ENCODE results near the gene SMOC2. TPM values are rescaled to one million over a fixed set of nuclear protein-coding genes. Genes with fewer than 3 reads are reported as not detected.

Gene SMOC2
- total RNA-seq, 4 donors from 2014 or later = 10.7 to 14.9 (median 13.7) TPM

DNA sequence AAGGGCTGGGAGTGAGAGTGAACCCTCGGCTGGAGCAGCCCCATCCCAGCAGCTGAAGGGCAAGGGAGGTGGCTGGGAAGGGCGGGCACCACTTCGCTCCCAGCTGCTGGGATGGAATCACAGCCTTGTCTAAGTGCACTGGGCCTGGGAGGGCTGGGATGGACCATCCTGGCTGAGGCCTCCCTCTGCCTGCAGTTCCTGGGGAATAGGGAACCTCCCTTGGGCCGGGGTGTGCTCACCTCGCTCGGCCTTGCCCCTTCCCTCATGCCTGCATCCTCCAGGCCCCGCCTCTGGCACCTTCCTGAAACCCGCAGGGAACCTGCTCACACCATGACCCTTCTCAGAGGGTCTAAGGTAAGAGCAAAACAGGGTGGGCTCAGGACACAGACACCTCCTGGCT lies 53.7 kb downstream of the SMOC2 start:
- Histone ChIP-seq H3K4me1 (no peaks in the 10 kb centered on the region), H3K36me3 (no peaks in the 10 kb centered on the region), H3K4me3 (no peak overlapping the region), H3K27ac (no peak overlapping the region), H3K27me3 (no peaks in the 10 kb centered on the region), H3K9me3 (no peaks in the 10 kb centered on the region)
- no peak for TF ChIP-seq POLR2A (IDR thresholded peaks at IDR 0.05)
- TF ChIP-seq, protein P1, sequence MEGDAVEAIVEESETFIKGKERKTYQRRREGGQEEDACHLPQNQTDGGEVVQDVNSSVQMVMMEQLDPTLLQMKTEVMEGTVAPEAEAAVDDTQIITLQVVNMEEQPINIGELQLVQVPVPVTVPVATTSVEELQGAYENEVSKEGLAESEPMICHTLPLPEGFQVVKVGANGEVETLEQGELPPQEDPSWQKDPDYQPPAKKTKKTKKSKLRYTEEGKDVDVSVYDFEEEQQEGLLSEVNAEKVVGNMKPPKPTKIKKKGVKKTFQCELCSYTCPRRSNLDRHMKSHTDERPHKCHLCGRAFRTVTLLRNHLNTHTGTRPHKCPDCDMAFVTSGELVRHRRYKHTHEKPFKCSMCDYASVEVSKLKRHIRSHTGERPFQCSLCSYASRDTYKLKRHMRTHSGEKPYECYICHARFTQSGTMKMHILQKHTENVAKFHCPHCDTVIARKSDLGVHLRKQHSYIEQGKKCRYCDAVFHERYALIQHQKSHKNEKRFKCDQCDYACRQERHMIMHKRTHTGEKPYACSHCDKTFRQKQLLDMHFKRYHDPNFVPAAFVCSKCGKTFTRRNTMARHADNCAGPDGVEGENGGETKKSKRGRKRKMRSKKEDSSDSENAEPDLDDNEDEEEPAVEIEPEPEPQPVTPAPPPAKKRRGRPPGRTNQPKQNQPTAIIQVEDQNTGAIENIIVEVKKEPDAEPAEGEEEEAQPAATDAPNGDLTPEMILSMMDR (IDR thresholded peaks at IDR 0.05) = no peak
- DNase-seq = no peak

DNA sequence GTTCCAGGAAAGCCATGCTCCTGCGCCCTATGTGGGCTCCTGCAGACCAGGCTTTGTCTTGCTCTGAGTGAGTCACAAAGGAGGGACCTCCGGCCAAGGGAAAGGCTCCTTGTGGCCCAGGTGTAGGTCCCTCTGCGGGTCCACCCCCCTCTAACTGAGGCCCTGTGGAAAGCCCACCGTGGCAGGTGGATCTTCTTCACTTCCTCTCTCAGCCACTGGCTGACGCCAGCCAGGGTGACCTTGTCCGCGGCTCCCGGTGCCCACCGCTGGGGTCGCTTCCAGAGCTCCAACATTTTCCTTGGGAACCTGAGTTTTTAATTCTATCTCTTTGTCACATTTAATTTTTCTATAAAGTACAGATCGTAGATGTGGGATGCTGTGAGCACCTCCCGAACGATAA lies 54.1 kb downstream of the SMOC2 start:
- no peaks in the 10 kb centered on the region for H3K27me3 ChIP-seq
- H3K4me1 ChIP-seq = no peaks in the 10 kb centered on the region
- DNase-seq = no peak
- no peaks in the 10 kb centered on the region for H3K36me3 ChIP-seq
- H3K9me3 ChIP-seq = no peaks in the 10 kb centered on the region
- no peak overlapping the region for H3K4me3 ChIP-seq
- TF ChIP-seq, protein P1 (IDR thresholded peaks at IDR 0.05) = no peak
- no peak for TF ChIP-seq POLR2A (IDR thresholded peaks at IDR 0.05)
- no peak overlapping the region for H3K27ac ChIP-seq

DNA sequence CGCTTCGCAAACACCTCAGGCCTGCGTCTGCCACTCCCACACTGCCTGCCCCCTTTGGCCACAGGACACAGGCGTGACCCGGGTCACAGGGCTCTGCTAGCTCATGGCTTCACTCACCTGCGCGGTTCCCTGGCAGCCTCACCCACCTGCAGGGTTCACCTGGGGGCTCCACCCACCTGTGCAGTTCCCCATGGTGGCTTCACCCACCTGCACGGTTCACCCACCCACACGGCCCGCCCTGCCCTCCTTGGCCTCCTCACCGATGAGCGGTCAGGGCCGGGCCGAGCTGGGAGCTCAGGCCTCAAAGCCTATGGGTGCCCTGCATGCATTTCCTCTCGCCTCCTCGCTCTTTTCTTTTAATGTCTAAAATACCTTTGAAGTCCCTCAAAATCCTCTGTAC lies 54.7 kb downstream of the SMOC2 start:
- Histone ChIP-seq H3K27ac (no peak overlapping the region), H3K4me1 (no peaks in the 10 kb centered on the region), H3K4me3 (no peak overlapping the region), H3K9me3 (no peaks in the 10 kb centered on the region), H3K36me3 (no peaks in the 10 kb centered on the region), H3K27me3 (no peaks in the 10 kb centered on the region)
- TF ChIP-seq POLR2A (IDR thresholded peaks at IDR 0.05) = no peak
- TF ChIP-seq, protein P1 (IDR thresholded peaks at IDR 0.05) = no peak
- DNase-seq = no peak

DNA sequence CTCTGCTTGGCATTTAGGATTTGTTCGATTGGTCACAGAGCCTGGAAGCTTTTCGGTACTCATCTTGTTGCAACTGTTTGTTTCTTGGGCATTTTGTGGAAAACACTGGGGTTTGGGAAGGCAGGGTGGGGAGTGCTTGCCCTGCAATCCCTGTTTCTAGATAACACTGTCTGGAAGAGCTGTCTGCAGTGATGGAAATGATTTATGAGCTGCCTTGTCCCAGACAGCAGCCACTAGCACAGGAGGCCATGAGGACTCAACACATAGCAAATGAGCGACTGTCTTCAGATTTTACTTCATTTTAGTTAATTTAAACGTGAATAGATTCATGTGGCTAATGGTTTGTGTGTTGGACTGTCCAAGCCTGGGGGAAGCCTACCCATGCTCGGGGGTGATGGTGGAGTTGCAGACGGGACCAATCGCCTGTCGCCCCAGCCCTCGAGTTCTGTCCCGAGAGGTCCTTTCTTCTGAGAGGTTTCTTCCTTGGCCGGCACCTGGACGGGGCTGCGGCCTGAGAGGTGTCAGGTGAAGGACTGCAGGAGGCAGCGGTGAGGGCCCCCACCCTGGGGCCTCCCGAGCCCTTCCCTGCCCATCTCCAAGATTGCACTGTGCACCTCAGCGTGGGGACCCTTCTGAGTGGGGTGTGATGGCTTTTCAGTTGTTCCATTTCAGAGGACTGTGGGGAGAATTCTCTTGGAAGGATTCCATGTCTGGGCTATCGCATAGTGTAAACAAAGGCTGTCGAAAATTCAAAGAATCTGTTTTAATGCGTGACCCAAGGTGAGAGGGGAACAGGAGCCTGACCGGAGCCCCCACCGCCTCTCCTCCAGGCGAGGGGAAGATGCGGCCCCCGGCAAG lies 55.4 kb downstream of the SMOC2 start:
- Histone ChIP-seq H3K27me3 (no peaks in the 10 kb centered on the region), H3K9me3 (no peaks in the 10 kb centered on the region), H3K27ac (no peak overlapping the region), H3K36me3 (no peaks in the 10 kb centered on the region), H3K4me1 (no peaks in the 10 kb centered on the region), H3K4me3 (no peak overlapping the region)
- DNase-seq = no peak
- no peak for TF ChIP-seq POLR2A (IDR thresholded peaks at IDR 0.05)
- TF ChIP-seq, protein P1 (IDR thresholded peaks at IDR 0.05) = no peak

DNA sequence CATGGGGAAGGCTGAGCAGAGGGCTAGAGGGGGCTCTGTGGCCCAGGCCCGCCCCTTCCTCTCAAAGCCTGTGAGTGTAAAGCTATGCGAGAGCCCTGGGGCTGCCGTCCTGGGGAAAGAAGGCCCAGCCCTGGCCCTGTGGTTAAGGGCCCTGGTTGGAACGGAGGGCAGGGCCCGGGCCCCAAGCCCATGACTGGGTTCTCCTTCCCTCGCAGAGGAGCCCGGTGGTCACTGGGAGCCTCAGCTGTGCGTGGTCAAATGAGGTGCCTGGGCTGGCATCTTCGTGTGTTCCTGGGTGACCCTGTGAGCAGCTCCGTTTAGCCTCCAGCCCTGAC lies 56.0 kb downstream of the SMOC2 start:
- no peak for DNase-seq
- H3K27me3 ChIP-seq = no peaks in the 10 kb centered on the region
- no peak overlapping the region for H3K4me3 ChIP-seq
- TF ChIP-seq POLR2A (IDR thresholded peaks at IDR 0.05) = no peak
- TF ChIP-seq, protein P1 (IDR thresholded peaks at IDR 0.05) = no peak
- no peaks in the 10 kb centered on the region for H3K4me1 ChIP-seq
- H3K36me3 ChIP-seq = no peaks in the 10 kb centered on the region
- H3K27ac ChIP-seq = no peak overlapping the region
- H3K9me3 ChIP-seq = no peaks in the 10 kb centered on the region

Measured in Peyer's patch (tissue), 4 donors.